ENCODE results near the gene ZDHHC14.
"Not testable (repeated sequence)": the region's sequence is repeated elsewhere in the genome, so short reads cannot be mapped to it uniquely, and the experiment has no call there.

The ZDHHC14 gene

GRCh38 chr6:157708239-157708638 lies 327.2 kb downstream of the ZDHHC14 start:
- no peak for DNase-seq

- no peak for DNase-seq
Measured at GRCh38 chr6:157708933-157709332, 327.9 kb downstream of the ZDHHC14 start.

GRCh38 chr6:157709555-157709954 lies 328.6 kb downstream of the ZDHHC14 start:
- DNase-seq: no peak

GRCh38 chr6:157710604-157711003 lies 329.6 kb downstream of the ZDHHC14 start:
- no peak for DNase-seq

GRCh38 chr6:157711060-157711459 lies 330.1 kb downstream of the ZDHHC14 start:
- DNase-seq: no peak

GRCh38 chr6:157712585-157713295 lies 331.8 kb downstream of the ZDHHC14 start:
- DNase-seq: no peak

GRCh38 chr6:157713451-157714152 lies 332.6 kb downstream of the ZDHHC14 start:
- DNase-seq: no peak

GRCh38 chr6:157714153-157714490 lies 333.1 kb downstream of the ZDHHC14 start:
- DNase-seq: no peak

GRCh38 chr6:157715728-157716164 lies 334.8 kb downstream of the ZDHHC14 start:
- DNase-seq: no peak

GRCh38 chr6:157716251-157716995 lies 335.4 kb downstream of the ZDHHC14 start:
- DNase-seq: no peak

- no peak for DNase-seq
Measured at GRCh38 chr6:157717340-157717748, 336.4 kb downstream of the ZDHHC14 start.

- no peak for DNase-seq
Measured at GRCh38 chr6:157718503-157719187, 337.7 kb downstream of the ZDHHC14 start.

GRCh38 chr6:157720964-157721363 lies 340.0 kb downstream of the ZDHHC14 start:
- DNase-seq: not testable (repeated sequence)

- DNase-seq: no peak
Measured at GRCh38 chr6:157721426-157721825, 340.4 kb downstream of the ZDHHC14 start.

GRCh38 chr6:157721830-157722229 lies 340.8 kb downstream of the ZDHHC14 start:
- DNase-seq: no peak

GRCh38 chr6:157723376-157723775 lies 342.4 kb downstream of the ZDHHC14 start:
- no peak for DNase-seq

- no peak for DNase-seq
Measured at GRCh38 chr6:157724138-157724820, 343.3 kb downstream of the ZDHHC14 start.

- no peak for DNase-seq
Measured at GRCh38 chr6:157724960-157725741, 344.2 kb downstream of the ZDHHC14 start.

- no peak for DNase-seq
Measured at GRCh38 chr6:157725836-157726235, 344.8 kb downstream of the ZDHHC14 start.

- no peak for DNase-seq
Measured at GRCh38 chr6:157726892-157727628, 346.1 kb downstream of the ZDHHC14 start.
